C4-2B (cell line): ENCODE results near the gene DAD1.

Source experiments
- CTCF ChIP-seq: fragments of 450-650 bp; conservative IDR thresholded peaks from 2 replicates; pipeline ENCODE4 v1.5.1; 2017; ENCODE audit warnings: mild to moderate bottlenecking
- ZFX ChIP-seq: fragments of 450-650 bp; IDR thresholded peaks from 2 replicates; pipeline ENCODE4 v1.6.1; 2017

- TF ChIP-seq CTCF (no peak), ZFX (no peak)
These were observed 42.9 kb downstream of the DAD1 start for GRCh38 chr14:22545842-22546721.
